BJ (cell line): ENCODE results near the gene FCRL2. TPM values are rescaled to one million over a fixed set of nuclear protein-coding genes. Genes with fewer than 3 reads are reported as not detected.
"Not testable (repeated sequence)": the region's sequence is repeated elsewhere in the genome, so short reads cannot be mapped to it uniquely, and the experiment has no call there.

Source experiments
- CTCF ChIA-PET: fragments of 350-600 bp; formaldehyde crosslinking; extraction: SDS; loops from one replicate; lab custom pipeline; 2021; ENCODE audit warnings: antibody characterized with exemption, inconsistent platforms; lab: Yijun Ruan, JAX
- POLR2A ChIA-PET: fragments of 300-600 bp; sonication (Branson Sonifier 250); formaldehyde crosslinking; extraction: SDS; loops from one replicate; lab custom pipeline; 2021; ENCODE audit warnings: antibody characterized with exemption; lab: Charles Lee
- DNase-seq: peaks from one replicate; pipeline ENCODE4 v3.0.0-alpha.2; 2011; ENCODE audit warnings: low read depth
- H3K27me3 ChIP-seq: 2 replicates; pipeline ENCODE4 v1.6.0; 2011; ENCODE audit warnings: low read length; ENCODE audit not compliant: control insufficient read depth, insufficient read depth
- H3K36me3 ChIP-seq: 2 replicates; pipeline ENCODE4 v1.5.1; 2011; ENCODE audit warnings: low read length; ENCODE audit not compliant: control insufficient read depth, insufficient read depth
- H3K4me3 ChIP-seq: 2 replicates; pipeline ENCODE4 v1.5.1; 2011; ENCODE audit warnings: low read depth, mild to moderate bottlenecking, control low read depth, low read length
- polyA plus RNA-seq: library from polyadenylated mRNA; depleted of rRNA; stranded (reverse); fragments of >200 nt; gene quantifications from 2 replicates; pipeline ENCODE4 v1.2.3, GENCODE V29; 2011
- TF ChIP-seq, protein P1 (sequence below): IDR thresholded peaks from 2 replicates; pipeline ENCODE4 v1.5.1; 2011; ENCODE audit warnings: low read depth, mild to moderate bottlenecking, control low read depth, inconsistent platforms, low read length, moderate library complexity; ENCODE audit not compliant: insufficient read depth

Gene FCRL2
- polyA plus RNA-seq, 1 experiment, result not detected

DNA sequence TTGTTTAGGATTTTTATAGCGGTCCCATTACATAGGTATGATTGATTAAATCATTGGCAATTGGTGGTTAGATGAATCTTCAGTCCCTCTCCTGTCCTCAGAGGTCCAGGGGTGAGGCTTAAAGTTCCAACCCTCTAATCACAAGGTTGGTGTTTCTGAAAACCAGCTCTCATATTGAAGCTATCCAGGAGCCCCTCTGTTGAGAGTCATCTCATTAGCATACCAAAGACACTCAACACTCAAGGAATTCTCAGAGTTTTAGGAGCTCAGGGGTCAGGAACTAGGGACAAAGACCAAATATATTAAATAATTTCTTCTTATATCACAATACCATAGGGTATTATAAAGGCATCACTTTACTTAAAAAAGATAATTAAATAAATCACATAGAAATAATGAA, 23.3 kb downstream of the FCRL2 start:
- POLR2A ChIA-PET, result no interaction called here
- CTCF ChIA-PET, result no interaction called here
- no peak for DNase-seq

DNA sequence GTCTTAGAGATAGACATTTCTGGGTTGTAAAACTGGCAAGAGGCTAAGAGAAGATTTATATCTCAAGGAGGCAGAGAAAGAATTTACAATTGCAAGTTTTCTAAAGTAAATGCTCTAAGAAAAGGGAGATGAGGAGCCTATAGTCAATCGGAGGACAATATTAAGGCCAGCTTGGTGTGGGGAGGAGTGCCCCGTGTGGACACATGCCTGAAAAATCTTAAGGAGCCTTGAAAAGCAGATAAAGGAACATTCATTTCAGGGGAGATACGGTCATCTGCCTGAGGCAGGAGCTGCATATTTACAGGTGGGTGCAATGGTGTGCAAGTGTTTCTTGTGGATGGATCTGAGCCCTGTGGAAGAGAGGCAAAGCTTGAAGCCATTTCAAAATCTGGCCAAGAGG, 25.6 kb downstream of the FCRL2 start:
- TF ChIP-seq, protein P1, sequence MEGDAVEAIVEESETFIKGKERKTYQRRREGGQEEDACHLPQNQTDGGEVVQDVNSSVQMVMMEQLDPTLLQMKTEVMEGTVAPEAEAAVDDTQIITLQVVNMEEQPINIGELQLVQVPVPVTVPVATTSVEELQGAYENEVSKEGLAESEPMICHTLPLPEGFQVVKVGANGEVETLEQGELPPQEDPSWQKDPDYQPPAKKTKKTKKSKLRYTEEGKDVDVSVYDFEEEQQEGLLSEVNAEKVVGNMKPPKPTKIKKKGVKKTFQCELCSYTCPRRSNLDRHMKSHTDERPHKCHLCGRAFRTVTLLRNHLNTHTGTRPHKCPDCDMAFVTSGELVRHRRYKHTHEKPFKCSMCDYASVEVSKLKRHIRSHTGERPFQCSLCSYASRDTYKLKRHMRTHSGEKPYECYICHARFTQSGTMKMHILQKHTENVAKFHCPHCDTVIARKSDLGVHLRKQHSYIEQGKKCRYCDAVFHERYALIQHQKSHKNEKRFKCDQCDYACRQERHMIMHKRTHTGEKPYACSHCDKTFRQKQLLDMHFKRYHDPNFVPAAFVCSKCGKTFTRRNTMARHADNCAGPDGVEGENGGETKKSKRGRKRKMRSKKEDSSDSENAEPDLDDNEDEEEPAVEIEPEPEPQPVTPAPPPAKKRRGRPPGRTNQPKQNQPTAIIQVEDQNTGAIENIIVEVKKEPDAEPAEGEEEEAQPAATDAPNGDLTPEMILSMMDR, result no peak
- Histone ChIP-seq H3K36me3 (no peaks in the 10 kb centered on the region), H3K27me3 (no peaks in the 10 kb centered on the region), H3K4me3 (no peak overlapping the region)
- ChIA-PET POLR2A (no interaction called here), CTCF (no interaction called here)
- DNase-seq, result no peak

More for the DNA sequence above, 23.3 kb downstream of the FCRL2 start:
- no peaks in the 10 kb centered on the region for H3K27me3 ChIP-seq
- TF ChIP-seq, protein P1, result no peak
- H3K36me3 ChIP-seq, result no peaks in the 10 kb centered on the region
- H3K4me3 ChIP-seq, result no peak overlapping the region

DNA sequence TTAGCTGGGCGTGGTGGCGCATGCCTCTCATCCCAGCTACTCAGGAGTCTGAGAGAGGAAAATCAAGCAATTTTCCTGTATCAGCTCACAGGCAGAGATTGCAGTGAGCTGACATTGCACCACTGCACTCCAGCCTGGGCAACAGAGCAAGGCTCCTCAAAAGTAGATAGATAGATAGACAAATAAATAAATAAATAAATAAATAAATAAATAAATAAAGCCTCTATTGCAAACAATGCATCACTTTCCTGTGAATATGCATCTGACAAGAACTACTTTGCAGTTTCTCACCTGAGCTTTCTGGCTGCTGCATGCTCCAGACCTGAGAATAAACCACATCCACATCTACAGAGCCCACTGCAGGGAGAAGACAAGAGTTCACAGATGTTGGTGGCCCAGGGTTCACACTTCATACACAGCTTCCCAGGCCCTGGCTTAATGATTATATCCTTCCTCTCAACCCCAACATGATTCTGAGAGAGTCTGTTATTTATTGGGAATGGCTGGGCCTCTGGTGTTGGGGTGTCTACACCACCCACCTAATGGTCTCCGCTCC, 28.6 kb downstream of the FCRL2 start:
- H3K4me3 ChIP-seq, result no peak overlapping the region
- TF ChIP-seq, protein P1, result no peak
- CTCF ChIA-PET, result no interaction called here
- H3K27me3 ChIP-seq, result no peaks in the 10 kb centered on the region
- DNase-seq, result no peak
- POLR2A ChIA-PET, result no interaction called here
- H3K36me3 ChIP-seq, result no peaks in the 10 kb centered on the region

DNA sequence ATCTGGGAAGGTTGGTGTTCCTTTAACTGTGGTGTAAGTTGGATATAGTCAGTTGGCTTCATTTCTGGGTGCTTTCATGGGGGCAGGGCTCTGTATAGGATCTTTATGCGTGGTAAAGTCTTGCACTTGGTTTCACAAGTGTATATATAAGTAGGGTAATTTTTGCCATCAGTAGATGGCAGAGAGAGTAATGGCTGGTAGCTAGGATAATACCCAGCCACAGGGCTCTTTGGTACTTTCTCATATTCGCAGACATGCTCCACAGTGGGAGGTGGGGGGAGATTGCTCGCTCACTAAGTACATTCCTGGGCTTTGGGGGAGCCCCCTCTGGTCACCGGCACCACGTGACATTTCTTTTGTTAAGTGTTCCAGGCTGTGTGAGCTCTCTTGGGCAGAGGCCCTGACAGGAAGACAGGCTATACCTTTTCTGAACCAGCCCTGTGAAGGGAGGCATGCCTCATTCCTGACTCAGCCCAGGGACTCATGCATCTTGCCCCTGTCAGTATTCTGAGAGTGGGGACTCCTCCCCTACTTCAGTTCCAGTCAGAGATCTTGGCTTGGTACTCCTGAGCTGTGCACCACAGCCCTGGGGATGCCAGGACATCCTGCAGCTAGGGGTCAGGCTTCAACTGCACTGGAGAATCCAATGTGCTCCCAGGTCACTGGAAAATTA, 37.6 kb downstream of the FCRL2 start:
- no peak for DNase-seq
- H3K36me3 ChIP-seq, result no peaks in the 10 kb centered on the region
- CTCF ChIA-PET, result no interaction called here
- no peak overlapping the region for H3K4me3 ChIP-seq
- POLR2A ChIA-PET, result no interaction called here
- TF ChIP-seq, protein P1, result no peak
- no peaks in the 10 kb centered on the region for H3K27me3 ChIP-seq

DNA sequence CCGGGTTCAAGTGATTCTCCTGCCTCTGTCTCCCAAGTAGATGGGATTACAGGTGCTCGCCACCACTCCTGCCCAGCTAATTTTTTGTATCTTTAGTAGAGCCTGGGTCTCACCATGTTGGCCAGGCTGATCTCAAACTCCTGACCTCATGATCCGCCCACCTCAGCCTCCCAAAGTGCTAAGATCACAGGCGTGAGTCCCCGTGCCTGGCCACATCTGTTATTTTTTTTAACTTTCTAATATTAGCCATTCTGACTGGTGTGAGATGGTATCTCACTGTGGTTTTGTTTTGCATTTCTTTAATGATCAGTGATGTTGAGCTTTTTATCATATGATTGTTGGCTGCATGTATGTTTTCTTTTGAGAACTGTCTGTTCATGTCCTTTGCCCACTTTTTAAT, 40.9 kb downstream of the FCRL2 start:
- CTCF ChIA-PET, H3K27me3 ChIP-seq, H3K4me3 ChIP-seq, POLR2A ChIA-PET, DNase-seq, H3K36me3 ChIP-seq: not testable (repeated sequence)

DNA sequence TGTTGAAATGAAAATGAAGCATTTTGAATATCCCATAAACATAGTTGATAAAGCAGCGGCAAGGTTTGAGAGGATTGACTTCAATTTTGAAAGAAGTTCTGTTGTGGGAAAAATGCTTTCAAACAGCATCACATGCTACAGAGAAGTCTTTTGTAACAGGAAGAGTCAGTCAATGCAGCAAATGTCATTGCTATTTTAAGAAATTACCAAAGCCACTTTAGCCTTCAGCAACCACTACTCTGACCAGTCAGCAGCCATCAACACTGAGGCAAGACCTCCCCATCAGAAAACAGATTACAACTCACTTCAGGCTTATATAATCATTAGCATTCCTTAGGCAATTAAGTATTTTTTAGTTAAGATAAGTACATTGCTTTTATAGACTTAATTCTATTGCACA, 42.6 kb downstream of the FCRL2 start:
- Histone ChIP-seq H3K4me3 (no peak overlapping the region), H3K27me3 (no peaks in the 10 kb centered on the region), H3K36me3 (no peaks in the 10 kb centered on the region)
- no peak for DNase-seq
- CTCF ChIA-PET, result no interaction called here
- POLR2A ChIA-PET, result no interaction called here
- TF ChIP-seq, protein P1, result no peak
